ENCODE measurements around the gene PCP4.

The PCP4 gene

DNA sequence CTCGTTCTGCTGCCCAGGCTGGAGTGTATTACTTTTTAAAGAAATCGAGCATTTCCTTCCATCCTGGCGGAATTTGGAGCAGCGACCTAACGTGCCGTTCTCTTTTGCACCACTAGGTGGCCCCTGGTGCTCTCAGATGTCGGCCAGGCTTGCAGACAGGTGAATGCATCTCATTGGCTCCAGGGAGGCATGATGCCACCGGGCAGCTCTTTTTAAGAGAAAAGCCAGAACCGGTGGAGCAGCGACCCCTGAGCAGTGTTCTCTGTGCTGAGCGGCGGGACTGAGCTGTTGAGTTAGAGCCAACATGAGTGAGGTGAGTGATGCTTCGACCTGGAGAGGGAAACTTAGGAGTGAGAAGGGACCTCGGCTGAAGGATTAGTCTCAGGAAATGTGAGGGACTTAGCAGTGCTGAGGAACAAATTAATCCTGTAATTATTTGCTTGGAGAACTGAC, at the start of gene PCP4:
Gene PCP4, plus strand, starts transcription at position 241 of the 453 bp plus-strand sequence. Its CDS starts 64 bp downstream, at position 305.
- DNase-seq (ENCODE audit: low read depth in 4 of 4, low spot score in 1 of 4) = peak in 3 of 4 experiments; percentile 5 to 19 (median 6)

DNA sequence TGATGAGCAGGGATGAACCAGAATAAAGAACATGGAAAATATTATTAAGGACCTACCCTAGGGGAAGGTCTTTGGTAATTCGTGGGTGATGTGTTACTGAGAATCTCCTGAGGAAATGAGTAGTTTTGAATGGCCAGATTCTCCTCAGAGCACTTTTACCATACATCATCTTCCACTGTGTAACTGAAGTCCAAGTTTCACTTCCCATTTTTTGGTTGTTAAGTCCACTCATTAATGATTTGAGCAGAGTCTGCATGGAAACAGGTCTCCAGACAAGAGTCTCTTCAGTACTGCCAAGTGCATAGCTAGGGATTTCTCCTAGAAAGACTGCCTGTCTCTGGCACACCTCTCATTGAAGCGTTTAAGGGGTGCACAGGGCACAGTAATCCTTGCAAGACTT, 48.7 kb upstream of the PCP4 start:
- DNase-seq (ENCODE audit: low read depth in 4 of 4, low spot score in 1 of 4) = no peak

DNA sequence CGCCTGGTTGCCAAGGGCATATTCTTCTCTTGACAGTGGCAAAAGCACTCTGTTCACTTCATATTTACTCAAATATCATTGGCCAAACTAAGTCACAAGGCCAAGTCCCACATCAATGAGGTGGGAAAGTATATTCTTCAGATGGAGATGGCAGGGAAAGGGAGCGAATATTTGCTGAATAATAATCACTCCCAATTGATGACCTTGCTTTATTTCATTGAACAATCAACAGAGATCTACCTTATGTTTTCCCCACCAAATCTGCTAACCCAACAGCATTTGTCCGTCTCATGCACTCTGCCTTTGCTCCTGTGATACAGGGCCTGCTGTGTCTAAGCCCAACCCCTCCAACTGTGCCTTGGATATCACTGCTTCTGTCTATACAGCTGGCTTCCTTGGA, 45.2 kb upstream of the PCP4 start:
- no peak for DNase-seq (ENCODE audit: low read depth in 4 of 4, low spot score in 1 of 4)

DNA sequence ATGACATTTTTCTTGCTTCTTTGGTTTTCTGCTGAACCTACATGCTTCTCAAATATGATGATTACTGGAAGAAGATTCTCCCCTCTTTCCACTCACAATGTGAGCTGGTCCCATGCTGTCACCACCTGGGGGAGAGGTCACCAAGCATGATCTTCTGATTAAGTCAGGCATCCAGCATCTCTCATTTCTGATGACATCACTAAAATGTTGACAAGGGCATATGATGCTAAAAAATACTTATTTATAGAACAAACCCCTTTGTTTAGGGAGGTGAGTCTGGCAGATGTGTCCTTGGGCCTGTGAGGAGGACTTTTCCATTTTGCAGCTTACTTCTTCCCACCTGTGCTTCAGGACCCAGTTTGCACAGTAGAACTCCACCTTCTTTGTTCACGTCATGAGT, 42.0 kb upstream of the PCP4 start:
- DNase-seq (ENCODE audit: low read depth in 4 of 4, low spot score in 1 of 4) = no peak

DNA sequence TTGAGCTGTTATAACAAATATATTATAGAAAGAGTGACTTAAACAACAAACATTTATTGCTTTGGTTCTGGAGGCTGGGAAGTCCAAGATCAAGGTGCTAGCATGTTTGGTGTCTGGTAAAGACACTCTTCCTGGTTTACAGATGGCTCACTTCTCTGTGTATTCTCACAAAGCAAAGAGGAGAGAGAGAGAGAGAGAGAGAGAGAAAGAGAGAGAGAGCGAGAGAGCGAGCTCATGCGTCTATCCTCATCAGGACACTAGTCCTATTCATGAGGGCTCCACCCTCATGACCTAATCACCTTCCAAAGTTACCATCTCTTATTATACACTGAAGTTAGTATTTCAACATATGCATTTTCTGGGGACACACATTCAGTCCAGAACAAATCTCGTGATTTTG, 32.7 kb upstream of the PCP4 start:
- no peak for DNase-seq (ENCODE audit: low read depth in 4 of 4, low spot score in 1 of 4)

DNA sequence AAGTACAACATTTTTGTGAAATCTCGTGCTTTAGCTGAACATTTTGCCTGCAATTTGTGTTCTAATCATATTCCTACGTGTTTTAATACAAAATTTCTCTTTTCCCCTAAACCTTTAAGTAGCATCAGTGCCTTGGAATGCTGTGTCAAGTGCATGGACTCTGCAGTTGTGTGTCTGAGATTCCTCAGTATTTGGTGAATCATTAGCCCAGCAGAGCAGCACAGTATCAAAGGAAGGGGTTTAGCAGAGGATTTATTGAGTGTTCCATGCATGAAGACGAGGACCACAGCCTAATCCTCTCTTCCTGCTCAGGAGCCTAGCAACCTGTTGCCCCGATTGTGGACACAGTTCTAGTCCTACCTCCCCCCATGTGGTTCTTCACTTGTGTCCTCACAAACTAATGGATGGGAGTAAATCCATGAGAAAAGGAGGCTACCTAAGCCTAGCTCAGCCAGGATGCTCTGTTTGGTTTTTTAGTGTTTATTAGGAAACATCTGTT, 29.3 kb upstream of the PCP4 start:
- DNase-seq (ENCODE audit: low read depth in 4 of 4, low spot score in 1 of 4) = no peak

DNA sequence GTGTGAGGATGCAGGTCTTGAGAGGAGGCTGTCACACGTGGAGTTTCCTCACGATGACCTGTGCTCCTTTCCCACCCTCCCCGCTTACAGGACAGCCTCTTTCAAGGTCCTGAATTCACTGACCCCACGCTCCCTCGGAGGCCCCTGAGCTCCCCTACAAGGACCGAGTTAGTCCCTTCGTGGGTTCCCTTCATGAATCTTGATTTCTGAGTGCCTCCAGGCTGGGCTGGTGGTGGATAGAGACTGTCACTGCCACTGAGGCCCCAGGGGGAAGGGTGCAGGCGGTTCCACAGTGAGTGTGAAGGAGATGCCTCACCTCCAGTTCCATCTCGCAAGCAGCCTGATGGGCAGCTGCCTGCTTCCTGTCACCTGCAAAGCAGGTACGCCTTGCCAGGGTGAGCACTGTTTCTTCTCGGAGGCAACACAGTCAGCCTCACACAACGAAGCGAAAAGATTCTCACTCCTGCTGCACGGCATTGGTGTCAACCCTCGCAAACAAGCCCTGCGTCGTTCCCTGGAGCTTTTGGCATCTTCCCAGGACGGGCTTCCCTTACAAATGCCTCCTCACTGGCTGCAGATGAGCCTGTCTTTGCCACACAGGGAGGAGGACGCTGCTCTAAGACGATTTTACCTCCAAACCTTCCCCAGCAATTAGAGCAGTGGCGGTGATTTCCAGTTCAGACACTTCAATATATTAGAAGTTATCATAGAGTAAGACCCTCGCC, 26.7 kb upstream of the PCP4 start:
- DNase-seq (ENCODE audit: low read depth in 4 of 4, low spot score in 1 of 4) = no peak

DNA sequence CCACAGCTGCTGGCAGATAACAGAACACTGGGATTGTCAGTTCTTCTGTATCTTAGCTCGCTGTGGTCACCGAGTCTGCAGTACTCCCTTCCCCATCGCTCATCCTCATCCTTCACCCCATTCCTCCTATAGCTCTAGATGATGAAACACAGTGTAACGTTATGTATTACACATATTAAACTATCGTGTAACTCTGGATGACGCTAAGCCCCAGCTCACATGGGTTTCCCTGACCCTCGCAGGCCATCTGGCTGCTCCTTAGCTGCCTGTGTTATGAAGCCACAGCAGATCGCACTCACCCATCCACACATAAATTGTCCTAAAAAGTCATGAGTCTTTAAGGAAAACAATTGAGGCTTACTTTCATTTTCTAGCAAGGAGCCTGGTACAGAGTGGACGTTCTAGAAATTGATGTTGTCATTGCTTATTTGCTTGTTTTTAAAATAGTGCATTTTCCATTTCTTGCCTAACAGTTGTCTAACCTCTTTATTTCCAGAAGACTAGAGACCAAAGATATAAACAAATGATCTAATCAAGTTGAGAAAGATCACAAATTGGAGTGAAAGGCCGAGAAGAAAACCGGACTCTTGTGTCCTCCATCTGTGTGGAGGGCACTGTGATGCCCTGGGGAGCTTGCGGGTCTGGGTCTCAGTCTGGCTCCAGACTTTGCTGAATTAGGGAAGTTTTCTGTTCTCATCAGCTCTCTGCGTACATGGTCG, 24.3 kb upstream of the PCP4 start:
- DNase-seq (ENCODE audit: low read depth in 4 of 4, low spot score in 1 of 4) = no peak

DNA sequence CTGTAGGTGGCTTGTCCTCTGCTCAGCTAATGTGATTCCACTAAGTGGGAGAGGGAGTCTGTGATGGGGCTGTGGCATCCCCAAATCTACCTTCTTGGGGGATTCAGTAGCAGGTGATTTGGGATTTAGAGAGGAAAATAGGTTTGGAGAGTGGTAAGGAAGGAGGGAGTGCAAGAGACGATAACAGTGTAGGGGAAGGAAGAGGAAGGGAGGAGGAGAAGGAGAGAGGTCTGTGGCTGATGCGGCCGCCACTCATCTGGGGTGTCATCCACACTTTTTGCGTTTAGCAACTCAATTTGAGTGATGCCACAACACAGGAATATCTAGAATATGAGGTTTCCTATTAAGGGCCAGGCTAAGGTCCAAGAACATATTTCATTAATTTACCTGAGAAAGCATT, 23.8 kb upstream of the PCP4 start:
- DNase-seq (ENCODE audit: low read depth in 4 of 4, low spot score in 1 of 4) = no peak

DNA sequence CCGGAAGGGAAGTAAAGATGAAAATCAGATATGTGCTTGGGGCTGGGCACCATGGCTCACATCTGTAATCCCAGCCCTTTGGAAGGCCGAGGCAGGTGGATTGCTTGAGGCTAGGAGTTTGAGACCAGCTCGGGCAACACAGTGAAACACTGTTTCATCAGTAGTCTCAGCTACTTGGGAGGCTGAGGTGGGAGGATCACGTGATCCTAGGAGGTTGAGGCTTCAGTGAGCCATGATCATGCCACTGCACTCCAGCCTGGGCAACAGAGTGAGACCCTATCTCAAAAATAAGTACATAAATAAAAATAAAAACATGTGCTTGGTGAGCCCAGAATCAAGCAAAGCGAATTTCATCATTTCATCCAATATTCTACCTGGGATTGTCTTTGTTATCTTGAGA, 23.3 kb upstream of the PCP4 start:
- DNase-seq (ENCODE audit: low read depth in 4 of 4, low spot score in 1 of 4) = no peak

DNA sequence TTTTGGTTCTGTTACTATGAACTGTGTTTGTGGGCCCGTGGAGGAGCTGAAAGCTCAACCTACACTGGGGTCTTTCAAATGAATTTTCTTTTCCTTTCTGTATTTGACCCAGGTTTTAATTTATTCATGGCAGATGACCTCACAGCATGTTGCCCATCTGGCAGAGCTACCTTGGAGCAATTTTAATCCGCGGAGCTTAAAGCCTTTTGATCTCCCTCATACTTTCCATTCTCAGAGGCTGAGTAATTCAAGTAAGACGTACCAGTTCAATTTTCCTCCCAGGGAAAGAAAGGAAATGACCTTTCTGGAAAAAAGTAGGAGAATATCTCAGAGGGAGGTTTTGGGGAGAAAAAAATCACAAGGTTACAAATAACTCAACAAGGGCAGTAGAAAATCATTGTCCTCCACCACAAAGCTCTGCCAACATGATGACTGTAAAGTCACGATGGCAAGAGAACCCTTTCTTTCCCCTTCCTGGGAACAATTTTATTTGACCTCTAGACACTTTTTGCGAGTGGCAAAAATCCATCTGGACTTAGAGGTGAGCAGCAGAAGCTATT, 21.6 kb upstream of the PCP4 start:
- DNase-seq (ENCODE audit: low read depth in 4 of 4, low spot score in 1 of 4) = no peak

DNA sequence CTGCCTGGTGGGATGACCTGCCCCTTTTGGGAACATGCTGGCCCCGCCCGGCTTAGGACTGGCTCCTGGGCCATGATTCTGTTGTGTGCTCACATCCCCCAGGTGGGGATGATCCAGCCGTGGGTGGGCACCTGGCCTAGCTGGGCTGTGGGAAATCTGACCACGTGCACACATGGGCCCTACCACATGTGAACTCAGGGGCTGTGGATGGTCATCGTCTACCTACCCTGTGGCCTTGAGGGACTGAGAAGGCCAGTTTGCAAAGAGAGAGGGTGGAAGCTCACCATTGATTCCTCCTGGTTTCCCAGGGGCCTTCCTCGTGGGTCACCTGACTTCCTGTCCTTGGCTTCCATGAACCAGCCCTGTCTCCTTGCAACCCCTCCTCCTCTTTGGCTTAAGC, 19.4 kb upstream of the PCP4 start:
- DNase-seq (ENCODE audit: low read depth in 4 of 4, low spot score in 1 of 4) = no peak

DNA sequence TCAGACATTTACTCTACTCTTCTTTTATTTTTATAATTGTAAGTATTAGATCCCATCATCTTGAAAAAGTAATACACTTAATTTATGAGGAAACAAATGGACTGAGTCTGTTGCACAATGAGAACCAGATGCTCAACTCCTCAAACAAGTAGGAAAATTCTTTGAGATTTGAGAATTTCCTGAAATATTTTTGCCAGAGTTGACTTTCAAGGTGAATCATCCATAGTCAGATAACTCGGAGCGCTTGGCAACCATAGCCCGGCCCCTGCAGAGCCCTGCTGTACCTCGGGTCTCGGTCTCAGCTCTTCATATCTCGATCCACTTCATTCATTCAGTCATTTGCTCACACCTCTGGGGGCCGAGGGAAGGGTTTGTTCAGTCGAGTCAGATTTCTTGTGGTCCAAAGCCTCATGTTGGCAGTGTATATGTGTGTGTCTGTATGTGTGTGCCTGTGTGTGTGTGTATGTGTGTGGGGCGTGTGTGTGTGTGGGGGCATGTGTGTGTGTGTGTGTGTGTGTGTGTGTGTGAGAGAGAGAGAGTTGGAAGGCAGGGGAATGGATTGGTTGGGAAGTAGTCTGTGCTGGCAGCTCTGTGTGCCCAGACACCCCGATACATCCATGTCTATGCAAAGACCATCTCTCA, 18.1 kb upstream of the PCP4 start:
- no peak for DNase-seq (ENCODE audit: low read depth in 4 of 4, low spot score in 1 of 4)

DNA sequence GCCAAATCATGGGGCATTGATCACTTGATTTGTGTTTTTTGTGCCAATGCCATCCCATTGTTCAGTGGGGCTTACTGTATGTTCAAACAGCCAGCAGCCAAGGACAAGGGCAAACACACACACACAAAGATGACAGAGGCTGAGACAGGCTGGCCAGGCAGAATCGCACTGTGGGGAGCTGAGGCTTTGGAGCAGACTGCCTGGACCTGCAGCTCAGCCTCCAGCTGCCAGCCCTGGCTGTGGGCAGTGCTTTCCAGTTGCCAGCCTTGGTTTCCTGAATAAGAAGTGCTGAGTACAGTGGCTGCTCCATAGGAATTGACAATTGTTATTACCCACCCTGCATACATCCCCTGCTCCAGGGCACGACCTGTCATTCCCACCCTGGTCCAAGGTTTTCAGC, 16.9 kb upstream of the PCP4 start:
- no peak for DNase-seq (ENCODE audit: low read depth in 4 of 4, low spot score in 1 of 4)

DNA sequence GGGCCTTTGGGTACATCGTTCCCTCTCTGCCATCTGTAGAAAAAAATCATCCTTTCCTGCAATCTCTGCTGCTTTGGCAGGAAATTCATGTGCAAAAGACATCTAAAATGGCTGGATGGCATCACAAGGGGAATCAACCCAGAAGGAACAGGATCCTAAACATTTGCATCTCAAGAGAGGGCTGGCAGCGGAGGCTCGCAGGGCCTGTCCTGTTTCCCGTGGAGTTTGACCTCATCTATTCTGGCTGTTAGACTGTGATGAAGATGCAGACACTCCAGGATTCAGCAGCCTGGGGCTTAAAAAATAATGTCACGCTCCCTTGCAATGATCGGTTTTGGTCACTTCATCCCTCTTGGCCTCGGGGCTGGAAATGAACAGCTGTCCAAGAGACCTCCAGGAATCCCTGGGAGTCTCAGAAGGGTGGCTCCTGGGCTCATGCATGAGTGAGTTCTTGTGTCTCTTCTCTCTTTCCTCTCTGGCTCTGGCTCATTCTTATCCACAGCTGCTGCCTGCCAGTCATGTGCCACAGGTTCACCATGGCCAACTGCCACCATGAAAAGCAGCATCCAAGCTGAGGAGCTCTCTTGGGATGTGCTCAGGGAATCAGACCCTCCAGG, 16.1 kb upstream of the PCP4 start:
- DNase-seq (ENCODE audit: low read depth in 4 of 4, low spot score in 1 of 4) = no peak

DNA sequence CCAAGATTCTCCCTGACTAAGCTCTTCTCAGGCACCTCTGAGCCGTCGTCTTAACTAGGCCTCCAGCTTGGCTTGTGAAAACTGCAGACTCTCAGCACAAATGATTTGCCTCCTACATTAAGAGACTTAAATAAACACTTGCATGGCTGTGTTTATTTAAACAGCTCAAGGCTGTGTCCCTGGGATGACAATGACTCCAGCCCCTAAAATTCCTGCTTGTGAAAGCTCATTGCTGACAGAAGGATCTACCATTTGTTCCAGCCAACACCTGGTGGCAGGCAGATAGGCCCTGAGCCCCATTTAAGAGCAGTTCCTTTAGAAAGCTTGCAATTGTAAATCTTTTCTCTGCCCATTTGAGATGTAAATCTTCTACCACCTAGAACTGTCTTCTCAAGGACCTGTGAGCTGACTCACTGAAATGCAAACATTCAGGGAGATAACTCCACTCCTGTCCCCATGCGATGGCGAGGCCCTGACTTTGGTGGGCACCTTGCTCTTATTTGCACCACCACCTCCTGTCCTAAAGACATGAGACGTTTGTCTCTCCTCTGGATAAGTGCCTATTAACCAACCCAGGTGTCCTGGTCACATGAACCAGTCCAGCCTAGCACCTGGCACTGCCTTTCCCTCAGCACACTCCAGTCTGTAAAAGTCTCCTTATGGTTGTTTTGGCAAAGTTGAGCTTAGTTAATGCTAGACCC, 15.1 kb upstream of the PCP4 start:
- no peak for DNase-seq (ENCODE audit: low read depth in 4 of 4, low spot score in 1 of 4)

DNA sequence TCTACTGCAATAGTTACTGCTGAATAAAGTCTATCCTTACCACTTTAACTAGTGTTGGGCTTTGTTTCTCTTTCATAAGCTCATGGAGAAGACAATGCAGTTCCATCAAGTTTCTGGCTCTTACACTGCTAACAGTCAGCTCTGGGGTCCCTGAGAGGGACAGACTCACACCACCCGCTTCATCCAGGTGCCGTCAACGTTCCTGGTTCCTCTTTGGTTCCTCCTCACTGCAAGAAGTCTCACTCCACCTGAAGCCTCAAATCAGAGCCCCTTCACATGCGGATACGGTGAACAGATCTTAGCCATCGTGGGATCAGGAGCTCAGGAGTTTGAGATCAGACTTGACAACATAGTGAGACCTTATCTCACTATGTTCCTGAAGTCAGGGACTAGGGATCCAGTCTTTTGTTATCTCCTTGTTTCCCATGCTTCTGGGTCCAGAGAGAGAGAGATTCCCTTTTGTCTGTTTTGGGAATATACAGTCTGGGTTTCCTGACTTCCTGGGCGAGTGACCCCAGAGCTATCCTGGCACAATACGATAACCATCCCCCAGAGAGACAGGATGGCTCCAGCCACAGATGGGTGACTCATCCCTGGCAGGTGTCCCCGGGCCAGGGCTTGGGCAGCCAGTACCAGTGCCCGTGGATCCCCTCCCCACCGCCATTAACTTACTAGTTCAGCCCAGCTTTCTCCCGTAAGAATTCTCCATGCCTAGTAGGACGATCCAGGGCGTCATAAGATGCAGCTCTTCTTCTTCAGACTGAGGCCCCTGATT, 14.3 kb upstream of the PCP4 start:
- no peak for DNase-seq (ENCODE audit: low read depth in 4 of 4, low spot score in 1 of 4)

DNA sequence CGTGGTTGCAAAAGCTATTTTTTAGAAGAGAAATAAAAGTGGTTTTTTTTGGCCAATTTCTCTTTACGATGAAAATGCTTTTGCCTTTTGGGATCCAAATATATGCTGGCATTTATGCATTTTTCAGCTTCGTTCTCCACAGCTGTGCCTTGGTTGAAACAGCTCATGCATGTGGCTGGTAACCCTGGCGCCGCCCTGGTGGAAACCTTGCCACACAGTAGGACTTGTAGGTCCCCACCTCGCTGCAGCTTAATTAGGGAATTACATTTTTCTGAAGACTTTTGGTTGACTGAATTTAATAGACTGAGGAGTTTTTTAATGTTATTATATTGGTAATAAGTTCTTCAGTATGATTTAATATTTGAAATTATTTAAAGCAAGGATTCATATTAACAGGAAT, 12.7 kb upstream of the PCP4 start:
- DNase-seq (ENCODE audit: low read depth in 4 of 4, low spot score in 1 of 4) = no peak

DNA sequence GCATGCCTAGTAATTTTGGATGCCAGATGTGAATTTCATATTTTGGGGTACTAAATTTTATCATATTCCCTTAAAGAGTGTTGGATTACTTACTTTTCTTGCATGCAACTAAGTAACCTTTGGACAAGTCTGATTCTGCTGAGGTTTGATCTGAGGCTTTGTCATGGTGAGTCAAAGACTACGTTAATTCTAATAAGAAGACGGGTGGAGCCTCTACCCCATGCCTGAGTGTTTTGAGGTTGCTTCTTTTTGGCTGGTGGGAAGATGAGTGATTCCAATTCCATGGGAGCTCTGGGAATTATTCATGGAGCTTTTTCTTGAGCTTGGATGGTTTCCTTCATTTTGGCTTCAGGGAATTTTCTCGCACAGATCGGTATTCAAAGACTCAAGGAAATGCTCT, 11.6 kb upstream of the PCP4 start:
- DNase-seq (ENCODE audit: low read depth in 4 of 4, low spot score in 1 of 4) = no peak

DNA sequence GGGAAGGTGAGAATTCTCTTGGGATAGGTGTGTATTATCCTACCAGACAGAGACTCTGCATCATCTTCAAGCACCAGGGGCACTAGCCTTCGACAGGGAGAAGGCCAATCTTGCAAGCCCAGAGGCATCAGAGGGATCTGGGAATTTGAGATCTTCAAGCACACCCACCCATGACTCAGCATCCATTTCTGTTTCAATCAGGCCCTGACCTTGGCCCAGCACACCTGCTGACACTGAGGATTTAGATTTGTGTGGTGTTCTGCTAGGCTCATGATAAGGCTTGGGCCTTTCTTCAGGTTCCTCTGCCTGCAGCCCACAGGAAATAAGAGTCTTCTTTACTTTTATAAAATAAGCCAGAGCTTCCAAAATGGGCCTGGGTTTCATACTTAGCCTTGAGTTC, 6.6 kb upstream of the PCP4 start:
- no peak for DNase-seq (ENCODE audit: low read depth in 4 of 4, low spot score in 1 of 4)

Measured in stimulated activated CD4-positive, alpha-beta T cell treated with anti-CD3 and anti-CD28 coated beads, Interleukin-1b, Interleukin-23, amount 100 ng/mL, for 24 hours (primary cell).